ENCODE data around the gene TCTA.
"Not testable (repeated sequence)": the region's sequence is repeated elsewhere in the genome, so short reads cannot be mapped to it uniquely, and the experiment has no call there.

The TCTA gene

GRCh38 chr3:49411968-49412631 is at the start of gene TCTA, which contains the start of gene RHOA:
TSS of gene TCTA (plus strand) at chr3:49412423. CDS start at chr3:49412427, 4 bp downstream.
TSS of gene RHOA (minus strand) at chr3:49411976. CDS start at chr3:49375589, 36,387 bp downstream.
- peak; percentile 98 for DNase-seq (ENCODE audit: low read depth)

- DNase-seq (ENCODE audit: low read depth) = no peak
Observed at GRCh38 chr3:49362561-49362960, 49.7 kb upstream of the TCTA start.

GRCh38 chr3:49370585-49371290 is 41.5 kb upstream of the TCTA start:
- no peak for DNase-seq (ENCODE audit: low read depth)

- no peak for DNase-seq (ENCODE audit: low read depth)
Observed at GRCh38 chr3:49371946-49372345, 40.3 kb upstream of the TCTA start.

GRCh38 chr3:49377483-49377882 is 34.7 kb upstream of the TCTA start:
- peak; percentile 25 for DNase-seq (ENCODE audit: low read depth)

GRCh38 chr3:49378249-49378895 is 33.9 kb upstream of the TCTA start:
- no peak for DNase-seq (ENCODE audit: low read depth)

- no peak for DNase-seq (ENCODE audit: low read depth)
Observed at GRCh38 chr3:49383387-49383786, 28.8 kb upstream of the TCTA start.

- DNase-seq (ENCODE audit: low read depth) = no peak
Observed at GRCh38 chr3:49385617-49386016, 26.6 kb upstream of the TCTA start.

GRCh38 chr3:49386056-49386756 is 26.0 kb upstream of the TCTA start:
- no peak for DNase-seq (ENCODE audit: low read depth)

- no peak for DNase-seq (ENCODE audit: low read depth)
Observed at GRCh38 chr3:49387721-49388120, 24.5 kb upstream of the TCTA start.

GRCh38 chr3:49388289-49388820 is 23.9 kb upstream of the TCTA start:
- no peak for DNase-seq (ENCODE audit: low read depth)

- no peak for DNase-seq (ENCODE audit: low read depth)
Observed at GRCh38 chr3:49389297-49389696, 22.9 kb upstream of the TCTA start.

- not testable (repeated sequence) for DNase-seq (ENCODE audit: low read depth)
Observed at GRCh38 chr3:49391310-49391709, 20.9 kb upstream of the TCTA start.

- DNase-seq (ENCODE audit: low read depth) = no peak
Observed at GRCh38 chr3:49397470-49397869, 14.8 kb upstream of the TCTA start.

GRCh38 chr3:49399461-49399860 is 12.8 kb upstream of the TCTA start:
- no peak for DNase-seq (ENCODE audit: low read depth)

GRCh38 chr3:49401766-49402165 is 10.5 kb upstream of the TCTA start:
- DNase-seq (ENCODE audit: low read depth) = no peak

- no peak for DNase-seq (ENCODE audit: low read depth)
Observed at GRCh38 chr3:49403891-49404290, 8.3 kb upstream of the TCTA start.

GRCh38 chr3:49405570-49405969 is 6.7 kb upstream of the TCTA start:
- DNase-seq (ENCODE audit: low read depth) = not testable (repeated sequence)

- DNase-seq (ENCODE audit: low read depth) = no peak
Observed at GRCh38 chr3:49406571-49407565, 5.4 kb upstream of the TCTA start.

- DNase-seq (ENCODE audit: low read depth) = no peak
Observed at GRCh38 chr3:49410066-49410845, 2.0 kb upstream of the TCTA start.
